Inflammatory macrophage (primary cell): ENCODE data around the gene FGD6.
"Not testable (repeated sequence)": the region's sequence is repeated elsewhere in the genome, so short reads cannot be mapped to it uniquely, and the experiment has no call there.

Experiments used
- DNase-seq, 2 donors: peaks; one replicate each; pipeline ENCODE4 v3.0.0-alpha.2; 2020 to 2022

Gene FGD6

GRCh38 chr12:95177201-95177768, 40.0 kb downstream of the FGD6 start:
- DNase-seq, result no peak

DNA sequence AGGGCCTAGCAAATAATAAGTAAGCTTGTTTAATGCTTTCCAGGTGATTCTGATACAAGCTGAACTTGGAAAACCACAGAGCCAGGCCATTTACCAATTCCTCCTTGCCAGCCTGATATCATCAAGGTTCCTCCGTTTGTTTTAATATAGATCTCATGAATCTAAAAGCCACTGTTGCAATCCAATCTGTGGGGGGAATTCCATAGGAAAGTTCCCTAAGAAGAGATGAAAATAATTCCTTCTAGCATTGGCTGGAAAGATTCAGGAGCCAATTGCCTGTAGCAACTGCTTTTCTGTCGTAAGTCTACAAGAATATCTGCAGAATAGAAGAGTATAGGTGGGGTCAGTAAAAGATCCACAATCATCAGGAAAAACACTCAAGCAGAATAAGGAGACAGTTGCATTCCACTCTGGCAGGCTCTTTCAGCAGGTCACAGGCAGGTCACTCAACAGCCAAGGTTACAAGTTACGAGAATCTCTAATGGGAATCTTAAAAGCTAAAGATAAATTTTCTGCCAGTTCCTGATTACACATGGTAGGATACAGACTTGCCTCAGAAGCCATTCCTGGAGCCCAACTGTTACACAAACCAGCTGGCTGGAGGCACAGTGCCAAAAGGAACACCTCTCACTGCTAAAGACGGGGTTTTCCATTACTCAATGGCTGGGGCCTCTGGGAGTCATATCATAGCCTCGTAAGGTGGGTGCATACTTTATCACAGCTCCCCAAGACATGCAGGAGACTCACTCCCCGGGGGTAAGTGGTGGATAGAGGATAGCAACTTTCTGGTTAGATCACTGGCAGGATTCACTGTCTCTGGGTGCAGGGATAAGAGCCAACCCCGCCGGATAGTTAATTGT, 43.6 kb downstream of the FGD6 start:
- DNase-seq, result peak in 1 of 2 donors; percentile 30

DNA sequence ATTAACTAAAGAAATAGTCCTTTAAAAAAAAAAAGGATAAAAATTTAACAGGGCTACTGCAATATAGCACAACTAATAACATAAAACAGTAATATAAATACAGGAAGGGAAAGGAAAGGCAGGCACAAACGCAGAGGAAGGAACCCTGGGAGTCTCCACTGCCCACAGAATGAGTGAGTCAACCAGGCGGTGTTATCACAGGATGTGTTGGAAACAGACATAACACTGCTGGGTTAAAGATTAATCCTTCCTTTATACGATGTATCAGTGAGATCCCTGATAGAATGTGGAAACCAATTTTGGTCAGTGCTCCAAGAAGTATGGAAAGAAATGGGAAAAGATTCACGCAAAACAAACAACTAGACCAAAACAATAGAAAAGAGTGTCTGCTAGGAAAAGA, 47.9 kb downstream of the FGD6 start:
- peak; percentile 76 to 86 for DNase-seq

GRCh38 chr12:95168746-95169145, 48.5 kb downstream of the FGD6 start:
- no peak for DNase-seq

DNA sequence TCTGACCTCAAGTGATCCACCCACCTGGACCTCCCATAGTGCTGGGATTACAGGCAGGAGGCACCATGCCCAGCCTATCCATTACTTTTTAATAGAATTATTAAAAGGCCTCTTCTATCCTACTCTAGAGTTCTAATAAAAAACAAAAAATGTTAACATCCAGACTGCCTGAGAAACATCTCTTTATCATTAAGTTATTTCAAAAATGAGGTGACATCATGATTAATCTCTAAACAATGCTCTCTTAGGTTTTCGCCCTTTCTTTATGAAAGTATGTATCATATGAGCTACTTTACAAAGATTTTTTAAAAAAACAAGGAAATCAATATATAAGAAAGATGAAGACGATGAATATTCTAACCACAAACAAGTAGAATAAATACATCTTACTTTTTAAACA, 52.6 kb downstream of the FGD6 start:
- DNase-seq, result no peak

DNA sequence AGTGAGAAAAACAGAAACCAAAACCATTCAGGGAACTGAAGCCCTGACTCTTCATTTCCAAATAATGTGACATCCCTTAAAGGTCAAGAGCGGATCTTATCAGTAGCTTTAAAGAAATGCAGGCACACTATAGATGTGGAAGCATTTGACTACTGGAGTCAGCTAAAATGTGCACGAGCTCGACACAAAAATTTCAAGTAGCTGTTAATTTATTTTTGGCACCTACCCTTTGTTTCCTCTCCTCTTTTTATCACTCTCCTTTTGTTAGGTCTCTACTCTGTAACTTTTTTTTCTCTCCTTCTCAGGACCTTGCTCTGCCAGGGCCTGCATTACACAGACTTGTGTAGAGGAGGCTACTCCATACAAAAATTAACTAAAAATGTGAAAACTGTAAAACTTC, 58.3 kb downstream of the FGD6 start:
- no peak for DNase-seq

- DNase-seq, result no peak
These were observed 65.4 kb downstream of the FGD6 start for GRCh38 chr12:95151821-95152220.

DNA sequence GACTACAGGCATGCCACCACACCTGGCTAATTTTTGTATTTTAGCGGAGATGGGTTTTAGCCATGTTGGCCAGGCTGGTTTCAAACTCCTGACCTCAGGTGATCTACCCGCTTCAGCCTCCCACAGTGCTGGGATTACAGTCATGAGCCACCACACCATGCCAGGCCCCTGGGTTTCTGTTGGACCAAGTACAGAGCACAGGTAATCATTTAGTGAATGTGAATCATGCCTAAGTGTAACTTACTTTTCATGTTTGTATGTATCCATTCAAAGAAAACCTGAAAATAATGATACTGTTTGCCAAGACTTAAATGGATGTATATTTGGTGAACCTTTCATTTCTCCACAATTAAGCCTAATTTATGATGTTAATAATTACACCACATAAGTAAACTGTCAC, 65.9 kb downstream of the FGD6 start:
- no peak for DNase-seq

DNA sequence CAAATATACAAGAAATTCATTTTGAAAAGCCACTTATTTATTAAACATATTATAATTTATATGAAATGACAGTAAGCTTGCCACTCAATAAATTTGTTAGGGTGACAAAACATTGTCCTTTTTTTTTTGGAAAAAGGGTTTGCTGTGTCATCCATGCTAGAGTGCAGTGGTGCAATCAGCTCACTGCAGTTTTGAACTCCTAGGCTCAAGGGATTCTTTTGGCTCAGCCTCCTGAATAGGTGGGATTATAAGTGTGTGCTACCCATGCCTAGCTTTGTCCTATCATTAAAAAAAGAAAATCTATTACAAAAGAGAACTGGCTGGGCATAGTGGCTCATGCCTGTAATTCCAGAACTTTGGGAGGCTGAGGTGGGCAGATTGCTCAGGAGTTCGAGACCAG, 66.8 kb downstream of the FGD6 start:
- no peak for DNase-seq

DNA sequence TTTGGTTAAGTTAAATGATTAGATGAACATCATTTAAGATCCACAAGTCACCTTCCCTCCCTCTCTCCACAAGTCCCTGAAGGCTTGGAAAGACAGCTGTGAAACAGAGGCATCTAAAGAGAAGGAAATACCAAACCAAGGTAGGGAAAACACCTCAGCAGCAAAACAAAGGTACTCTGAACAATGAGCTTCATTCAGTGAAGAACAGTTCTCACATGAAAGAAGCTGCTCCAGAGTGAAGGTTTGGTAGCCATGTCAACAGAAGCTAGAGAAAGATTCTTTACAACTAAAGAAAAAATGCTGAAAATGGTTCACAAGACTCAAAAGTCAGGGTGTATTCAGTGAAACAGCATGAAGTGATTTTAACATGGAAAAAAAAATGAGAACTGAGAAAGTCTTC, 69.4 kb downstream of the FGD6 start:
- DNase-seq, result no peak

DNA sequence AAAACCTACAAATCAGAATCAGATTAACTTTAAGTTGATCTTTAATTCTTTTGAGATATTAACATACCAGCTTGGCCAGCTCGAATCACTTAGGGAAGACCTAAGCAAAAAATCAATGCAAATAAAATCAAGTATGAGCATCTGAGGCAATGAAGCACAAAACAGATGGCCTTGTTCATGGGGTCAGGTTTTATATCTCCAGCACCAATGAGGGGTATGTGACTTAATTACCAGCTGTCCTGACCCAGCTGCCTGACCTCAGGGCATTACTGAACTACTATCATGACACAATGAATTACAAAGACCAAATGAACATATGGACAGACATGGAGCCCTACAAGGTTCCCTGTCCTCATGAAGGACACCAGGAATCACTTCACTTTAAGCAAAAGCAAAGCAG, 70.5 kb downstream of the FGD6 start:
- no peak for DNase-seq

DNA sequence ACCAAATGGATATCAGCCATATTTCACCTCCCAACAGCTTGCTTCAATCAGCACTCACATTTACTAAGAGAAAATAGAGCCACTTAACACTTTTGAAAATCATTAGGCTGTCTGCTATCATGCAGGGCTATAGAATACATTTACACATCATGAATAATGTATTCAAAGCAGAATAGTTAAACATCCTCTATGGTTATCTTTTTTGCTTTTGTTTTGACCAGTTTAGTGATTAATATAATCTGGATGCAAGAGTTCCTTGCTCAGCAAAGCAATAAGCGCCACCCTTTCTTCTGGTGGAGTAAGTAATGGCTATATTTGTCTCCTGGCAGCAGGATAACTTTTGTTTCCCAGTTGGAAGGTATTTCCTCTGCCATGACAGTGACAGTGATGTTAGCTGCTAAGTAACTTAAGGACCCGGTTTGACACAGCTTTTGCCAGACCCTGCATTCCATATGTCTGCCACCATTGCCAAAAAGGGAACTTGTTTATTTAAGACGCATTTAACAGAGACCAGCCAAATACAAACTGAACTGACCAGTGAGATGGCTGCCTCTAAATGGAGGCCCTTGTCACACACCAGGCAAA, 73.6 kb downstream of the FGD6 start:
- DNase-seq, result no peak

GRCh38 chr12:95142431-95143151, 74.7 kb downstream of the FGD6 start:
- no peak for DNase-seq

DNA sequence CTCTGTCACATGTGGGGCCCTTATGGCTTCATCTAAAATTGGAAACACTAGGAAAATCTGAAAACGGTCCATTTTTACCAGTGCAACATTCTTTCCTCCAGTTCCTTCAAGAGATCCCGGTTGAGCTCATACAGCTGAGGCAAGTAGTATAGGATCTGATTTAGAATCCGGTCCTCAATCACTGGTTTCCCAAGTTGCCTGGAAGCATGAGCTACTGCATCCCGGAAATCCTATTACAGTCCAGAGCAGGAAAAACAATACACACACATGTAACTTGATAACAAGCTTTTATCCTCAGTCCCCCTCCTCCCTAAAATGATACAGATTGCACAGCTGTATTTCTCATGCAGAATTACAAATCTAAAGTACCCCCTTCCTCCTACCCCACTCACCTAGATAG, 76.0 kb downstream of the FGD6 start:
- no peak for DNase-seq

DNA sequence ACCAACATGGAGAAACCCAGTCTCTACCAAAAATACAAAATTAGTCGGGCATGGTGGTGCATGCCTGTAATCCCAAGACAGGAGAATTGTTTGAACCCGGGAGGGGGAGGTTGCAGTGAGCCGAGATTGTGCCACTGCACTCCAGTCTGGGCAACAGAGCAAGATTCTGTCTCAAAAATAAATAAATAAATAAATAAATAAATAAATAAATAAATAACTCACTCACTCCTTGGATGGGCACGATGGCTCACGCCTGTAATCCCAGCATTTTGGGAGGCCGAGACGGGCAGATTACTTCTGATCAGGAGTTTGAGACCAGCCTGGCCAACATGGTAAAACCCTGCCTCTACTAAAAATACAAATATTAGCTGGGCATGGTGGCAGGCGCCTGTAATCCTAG, 79.2 kb downstream of the FGD6 start:
- not testable (repeated sequence) for DNase-seq

DNA sequence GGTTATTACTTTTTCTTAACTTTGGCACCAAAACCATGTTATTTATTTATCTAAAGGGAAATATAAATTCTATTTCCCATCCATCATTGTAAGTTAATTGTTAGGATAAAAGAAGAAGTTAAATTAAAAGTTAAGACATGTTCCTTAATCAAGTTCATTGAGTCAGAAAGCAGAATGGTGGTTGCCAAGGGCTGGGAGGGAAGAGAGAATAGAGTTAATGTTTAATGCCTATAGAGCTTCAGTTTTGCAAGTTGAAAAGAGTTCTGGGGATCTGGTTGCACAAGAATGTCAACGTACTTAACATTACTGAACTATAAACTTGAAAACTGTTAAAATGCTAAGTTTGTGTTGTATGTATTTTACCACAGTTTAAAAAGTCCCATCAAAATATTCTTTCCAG, 80.7 kb downstream of the FGD6 start:
- DNase-seq, result no peak

DNA sequence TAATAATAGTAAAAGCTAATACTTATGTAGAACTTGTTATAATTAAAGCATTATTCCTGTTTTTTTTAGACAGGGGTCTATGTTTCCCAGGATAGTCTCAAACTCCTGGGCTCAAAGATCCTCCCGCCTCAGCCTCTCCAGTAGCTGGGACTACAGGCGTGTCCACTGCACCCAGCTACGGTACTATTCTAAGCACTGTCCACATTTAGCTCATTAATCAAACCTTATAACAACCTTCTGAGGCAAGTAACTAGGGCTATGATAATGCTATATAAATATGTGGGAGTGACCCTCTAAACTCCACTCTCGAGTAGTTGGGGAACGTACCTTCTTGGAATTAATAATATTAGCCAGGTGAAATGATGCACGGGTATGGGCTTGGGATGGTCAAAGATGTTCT, 83.2 kb downstream of the FGD6 start:
- DNase-seq, result no peak

- DNase-seq, result peak; percentile 77 to 95
These were observed 85.5 kb downstream of the FGD6 start for GRCh38 chr12:95131589-95132340.

DNA sequence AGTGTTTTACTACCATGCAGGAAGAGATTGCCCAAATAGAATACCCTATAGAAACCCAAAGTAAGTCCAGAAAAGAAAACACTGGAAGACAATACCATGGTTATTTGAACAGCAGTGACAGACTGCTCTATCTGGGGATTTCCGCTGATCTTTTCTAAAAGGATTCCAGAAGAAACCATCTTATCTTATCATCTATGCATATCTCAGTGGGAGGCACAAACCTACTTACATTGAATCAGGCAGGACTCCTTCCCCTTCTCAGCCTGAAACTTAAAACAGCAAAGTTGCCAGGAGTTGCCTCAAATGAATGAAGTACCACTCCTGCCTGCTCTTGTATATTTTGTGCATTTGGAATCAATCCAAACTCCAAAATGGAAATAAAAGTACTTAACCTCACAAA, 87.2 kb downstream of the FGD6 start:
- DNase-seq, result no peak

GRCh38 chr12:95129115-95129514, 88.2 kb downstream of the FGD6 start:
- no peak for DNase-seq

GRCh38 chr12:95126736-95127135, 90.5 kb downstream of the FGD6 start:
- peak; percentile 49 to 78 for DNase-seq

DNA sequence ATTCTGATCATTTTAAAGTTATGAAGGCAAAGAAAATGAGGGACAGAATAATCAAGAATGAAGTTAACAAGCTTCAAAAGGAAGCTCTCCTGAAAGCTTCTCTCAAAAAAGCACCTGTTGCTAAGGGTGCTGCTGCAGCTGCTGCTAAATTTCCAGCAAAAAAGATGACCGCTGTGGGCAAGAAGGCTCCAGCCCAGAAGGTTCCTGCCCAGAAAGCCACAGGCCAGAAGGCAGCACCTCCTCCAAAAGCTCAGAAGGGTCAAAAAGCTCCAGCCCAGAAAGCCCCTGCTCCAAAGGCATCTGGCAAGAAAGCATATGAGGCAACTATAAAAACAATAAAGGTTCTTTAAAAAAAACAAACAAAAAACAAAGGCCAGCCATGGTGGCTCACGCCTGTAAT, 91.2 kb downstream of the FGD6 start:
- no peak for DNase-seq

GRCh38 chr12:95124106-95124505, 93.2 kb downstream of the FGD6 start:
- DNase-seq, result no peak
